ENCODE data around the gene KAT6B. TPM values are rescaled to one million over a fixed set of nuclear protein-coding genes. Genes with fewer than 3 reads are reported as not detected.

Gene KAT6B
- total and polyA plus RNA-seq, 2 experiments from 2014 or later = 15.8 to 36.2 TPM

GRCh38 chr10:75012471-75012870 is 186.1 kb downstream of the KAT6B start:
- Histone ChIP-seq H3K4me3 (no peak overlapping the region), H3K36me3 (replicated peaks; ENCODE audit: insufficient read depth, low read depth) (no peaks in the 10 kb centered on the region), H3K27me3 (no peaks in the 10 kb centered on the region), H2AFZ (no peak overlapping the region), H3K4me2 (no peak overlapping the region), H3K4me1 (ENCODE audit: insufficient read depth) (no peaks in the 10 kb centered on the region), H3K9me2 (replicated peaks; ENCODE audit: insufficient read depth) (no peaks in the 10 kb centered on the region), H3K79me2 (no peaks in the 10 kb centered on the region), H3K27ac (no peak overlapping the region), H3K9me3 (ENCODE audit: low read depth) (no peaks in the 10 kb centered on the region), H4K20me1 (ENCODE audit: insufficient read depth, poor library complexity, severe bottlenecking) (no peaks in the 10 kb centered on the region)
- TF ChIP-seq EZH2 (IDR thresholded peaks at IDR 0.05; ENCODE audit: borderline replicate concordance) (no peak), CTCF (IDR thresholded peaks at IDR 0.05; ENCODE audit: poor library complexity) (no peak), EZH2phosphoT487 (IDR thresholded peaks at IDR 0.05; ENCODE audit: low read depth, severe bottlenecking, unreplicated experiment) (no peak)
- 98% methylated on average over 8 of the region's 8 CpGs for WGBS (ENCODE audit: low lambda C conversion rate, missing lambda C conversion rate)
- DNase-seq (ENCODE audit: low spot score) = no peak

GRCh38 chr10:75013007-75013406 is 186.6 kb downstream of the KAT6B start:
- no peaks in the 10 kb centered on the region for H4K20me1 ChIP-seq (ENCODE audit: insufficient read depth, poor library complexity, severe bottlenecking)
- H3K4me2 ChIP-seq = no peak overlapping the region
- TF ChIP-seq EZH2 (IDR thresholded peaks at IDR 0.05; ENCODE audit: borderline replicate concordance) = no peak
- no peak for TF ChIP-seq CTCF (IDR thresholded peaks at IDR 0.05; ENCODE audit: poor library complexity)
- no peak for TF ChIP-seq EZH2phosphoT487 (IDR thresholded peaks at IDR 0.05; ENCODE audit: low read depth, severe bottlenecking, unreplicated experiment)
- H2AFZ ChIP-seq = no peak overlapping the region
- no peaks in the 10 kb centered on the region for H3K36me3 ChIP-seq (replicated peaks; ENCODE audit: insufficient read depth, low read depth)
- H3K4me3 ChIP-seq = no peak overlapping the region
- no peak overlapping the region for H3K27ac ChIP-seq
- H3K9me2 ChIP-seq (replicated peaks; ENCODE audit: insufficient read depth) = no peaks in the 10 kb centered on the region
- H3K27me3 ChIP-seq = no peaks in the 10 kb centered on the region
- no peaks in the 10 kb centered on the region for H3K79me2 ChIP-seq
- H3K9me3 ChIP-seq (ENCODE audit: low read depth) = no peaks in the 10 kb centered on the region
- no peaks in the 10 kb centered on the region for H3K4me1 ChIP-seq (ENCODE audit: insufficient read depth)
- no peak for DNase-seq (ENCODE audit: low spot score)

GRCh38 chr10:75013522-75013921 is 187.1 kb downstream of the KAT6B start:
- Histone ChIP-seq H3K4me3 (no peak overlapping the region), H3K9me3 (ENCODE audit: low read depth) (no peaks in the 10 kb centered on the region), H3K27me3 (no peaks in the 10 kb centered on the region), H3K4me1 (ENCODE audit: insufficient read depth) (no peaks in the 10 kb centered on the region), H4K20me1 (ENCODE audit: insufficient read depth, poor library complexity, severe bottlenecking) (no peaks in the 10 kb centered on the region), H3K36me3 (replicated peaks; ENCODE audit: insufficient read depth, low read depth) (no peaks in the 10 kb centered on the region), H3K9me2 (replicated peaks; ENCODE audit: insufficient read depth) (no peaks in the 10 kb centered on the region), H3K27ac (no peak overlapping the region), H2AFZ (no peak overlapping the region), H3K79me2 (no peaks in the 10 kb centered on the region), H3K4me2 (no peak overlapping the region)
- WGBS (ENCODE audit: low lambda C conversion rate, missing lambda C conversion rate) = 96% methylated on average over 2 of the region's 2 CpGs
- DNase-seq (ENCODE audit: low spot score) = no peak
- TF ChIP-seq EZH2phosphoT487 (IDR thresholded peaks at IDR 0.05; ENCODE audit: low read depth, severe bottlenecking, unreplicated experiment) = no peak
- TF ChIP-seq EZH2 (IDR thresholded peaks at IDR 0.05; ENCODE audit: borderline replicate concordance) = no peak

GRCh38 chr10:75014516-75015230 is 188.3 kb downstream of the KAT6B start:
- Histone ChIP-seq H3K27ac (no peak overlapping the region), H3K9me2 (replicated peaks; ENCODE audit: insufficient read depth) (no peaks in the 10 kb centered on the region), H2AFZ (no peak overlapping the region), H3K4me2 (no peak overlapping the region), H3K36me3 (replicated peaks; ENCODE audit: insufficient read depth, low read depth) (no peaks in the 10 kb centered on the region), H3K27me3 (no peaks in the 10 kb centered on the region), H3K79me2 (no peaks in the 10 kb centered on the region), H3K4me1 (ENCODE audit: insufficient read depth) (no peaks in the 10 kb centered on the region), H3K9me3 (ENCODE audit: low read depth) (no peaks in the 10 kb centered on the region), H3K4me3 (no peak overlapping the region), H4K20me1 (ENCODE audit: insufficient read depth, poor library complexity, severe bottlenecking) (no peaks in the 10 kb centered on the region)
- TF ChIP-seq EZH2 (IDR thresholded peaks at IDR 0.05; ENCODE audit: borderline replicate concordance) (no peak), CTCF (IDR thresholded peaks at IDR 0.05; ENCODE audit: poor library complexity) (no peak), EZH2phosphoT487 (IDR thresholded peaks at IDR 0.05; ENCODE audit: low read depth, severe bottlenecking, unreplicated experiment) (no peak)
- DNase-seq (ENCODE audit: low spot score) = no peak
- 95% methylated on average over 6 of the region's 6 CpGs for WGBS (ENCODE audit: low lambda C conversion rate, missing lambda C conversion rate)

Data from hepatocyte (in vitro differentiated cells).